Measurements from ENCODE around the gene TULP4.

GRCh38 chr6:158389193-158389919 is 77.1 kb downstream of the TULP4 start:
- no peak for TF ChIP-seq CTCF (IDR thresholded peaks at IDR 0.05; ENCODE audit: control extremely low read depth in 1 of 3, insufficient read depth in 1 of 3, low read depth in 1 of 3, low read length in 3 of 3)
- TF ChIP-seq POLR2AphosphoS5 (IDR thresholded peaks at IDR 0.05; ENCODE audit: low read depth, low read length) = no peak
- TF ChIP-seq POLR2A (IDR thresholded peaks at IDR 0.05; ENCODE audit: control extremely low read depth in 1 of 2, low read depth in 2 of 2, low read length in 2 of 2) = no peak
- no peak for TF ChIP-seq USF2 (IDR thresholded peaks at IDR 0.05; ENCODE audit: low read length)
- TF ChIP-seq SP1 (IDR thresholded peaks at IDR 0.05; ENCODE audit: low read depth, low read length) = no peak
- no peak for TF ChIP-seq SIX5 (IDR thresholded peaks at IDR 0.05; ENCODE audit: low read depth, low read length)
- no peak for TF ChIP-seq RAD21 (IDR thresholded peaks at IDR 0.05 in 1 of 2, conservative IDR thresholded peaks at IDR 0.05 in 1 of 2; ENCODE audit: low read depth in 2 of 2, low read length in 2 of 2)
